K562 treated with DMSO at 1 percent for 48 hours (cell line): ENCODE results near the gene KDM3A. TPM values are rescaled to one million over a fixed set of nuclear protein-coding genes. Genes with fewer than 3 reads are reported as not detected.

Source experiments
- total RNA-seq: library from RNA; unstranded; fragments of 300-600 nt; gene quantifications from 2 replicates; pipeline ENCODE4 v1.2.3, GENCODE V29; 2022; ENCODE audit warnings: low replicate concordance; ENCODE audit errors: extremely low read depth

Gene KDM3A
- not detected in 2 replicates for total RNA-seq

GRCh38 chr2:86440631-86441391, at the start of gene KDM3A:
KDM3A (plus strand) TSS chr2:86441371; CDS start chr2:86442048, 677 bp downstream.

Other genes starting within 250 kb of the KDM3A start
- gene IMMT, start 245.9 kb upstream of the KDM3A start, total RNA-seq = not detected in 2 replicates
- not detected in 2 replicates for gene MRPL35, start 241.9 kb upstream of the KDM3A start, total RNA-seq
- not detected in 2 replicates for gene REEP1, start 103.7 kb upstream of the KDM3A start, total RNA-seq
- not detected in 2 replicates for gene CHMP3, start 122.1 kb downstream of the KDM3A start, total RNA-seq
- not detected in 2 replicates for gene RNF103, start 182.5 kb downstream of the KDM3A start, total RNA-seq